Measurements from ENCODE around the gene PEX6.

PEX6 gene

GRCh38 chr6:42989923-42990322 lies 10.9 kb upstream of the PEX6 start:
- no peak for DNase-seq

- DNase-seq: no peak
Measured at GRCh38 chr6:42988486-42989020, 9.6 kb upstream of the PEX6 start.

- no peak for DNase-seq
Measured at GRCh38 chr6:42987533-42988451, 8.8 kb upstream of the PEX6 start.

GRCh38 chr6:42984924-42985475 lies 6.0 kb upstream of the PEX6 start:
- no peak for DNase-seq

- DNase-seq: peak; percentile 98
Measured at GRCh38 chr6:42984001-42984923, 5.3 kb upstream of the PEX6 start, which contains the start of gene PPP2R5D. Gene PPP2R5D, plus strand, starts transcription at chr6:42984570. Its CDS starts 108 bp downstream, at chr6:42984678.

- no peak for DNase-seq
Measured at GRCh38 chr6:42981836-42982235, 2.9 kb upstream of the PEX6 start.

- DNase-seq: no peak
Measured at GRCh38 chr6:42979523-42980177, 669 bp upstream of the PEX6 start.

GRCh38 chr6:42978487-42978838 lies 518 bp downstream of the PEX6 start:
- no peak for DNase-seq

GRCh38 chr6:42974919-42975505 lies 4.0 kb downstream of the PEX6 start:
- no peak for DNase-seq

GRCh38 chr6:42973926-42974325 lies 5.1 kb downstream of the PEX6 start:
- DNase-seq: no peak

GRCh38 chr6:42971746-42972327 lies 7.1 kb downstream of the PEX6 start:
- DNase-seq: no peak

- DNase-seq: no peak
Measured at GRCh38 chr6:42970871-42971612, 7.9 kb downstream of the PEX6 start.

- DNase-seq: no peak
Measured at GRCh38 chr6:42969934-42970333, 9.0 kb downstream of the PEX6 start.

- DNase-seq: no peak
Measured at GRCh38 chr6:42969431-42969830, 9.6 kb downstream of the PEX6 start.

GRCh38 chr6:42968783-42969182 lies 10.2 kb downstream of the PEX6 start:
- DNase-seq: no peak

- DNase-seq: no peak
Measured at GRCh38 chr6:42968126-42968701, 10.8 kb downstream of the PEX6 start.

- DNase-seq: no peak
Measured at GRCh38 chr6:42967228-42967627, 11.8 kb downstream of the PEX6 start.

GRCh38 chr6:42966571-42966970 lies 12.4 kb downstream of the PEX6 start:
- no peak for DNase-seq

- peak; percentile 34 for DNase-seq
Measured at GRCh38 chr6:42963855-42964605, 15.0 kb downstream of the PEX6 start.
